Kidney tubule cell (primary cell): Measurements from ENCODE around the gene SLC10A7.
A peak's percentile ranks its signal among the peaks of the same experiment; 100 is the strongest.

Experiments used
- DNase-seq: peaks from one replicate; pipeline ENCODE4 v3.0.0-alpha.2; 2018; ENCODE audit warnings: low spot score

The SLC10A7 gene

GRCh38 chr4:146256328-146256727 lies 265.4 kb downstream of the SLC10A7 start:
- DNase-seq, result no peak

- peak; percentile 71 for DNase-seq
Measured at GRCh38 chr4:146255874-146256273, 265.9 kb downstream of the SLC10A7 start.

- DNase-seq, result no peak
Measured at GRCh38 chr4:146255463-146255862, 266.3 kb downstream of the SLC10A7 start.

- no peak for DNase-seq
Measured at GRCh38 chr4:146252969-146253611, 268.6 kb downstream of the SLC10A7 start.

GRCh38 chr4:146247356-146247755 lies 274.4 kb downstream of the SLC10A7 start:
- no peak for DNase-seq

GRCh38 chr4:146246381-146246780 lies 275.4 kb downstream of the SLC10A7 start:
- DNase-seq, result no peak

- DNase-seq, result no peak
Measured at GRCh38 chr4:146245850-146246249, 275.9 kb downstream of the SLC10A7 start.

GRCh38 chr4:146245246-146245645 lies 276.5 kb downstream of the SLC10A7 start:
- peak; percentile 66 for DNase-seq

- DNase-seq, result no peak
Measured at GRCh38 chr4:146244496-146244895, 277.2 kb downstream of the SLC10A7 start.

- no peak for DNase-seq
Measured at GRCh38 chr4:146243883-146244277, 277.9 kb downstream of the SLC10A7 start.

GRCh38 chr4:146243141-146243882 lies 278.4 kb downstream of the SLC10A7 start:
- peak; percentile 66 for DNase-seq

GRCh38 chr4:146238107-146238506 lies 283.6 kb downstream of the SLC10A7 start:
- no peak for DNase-seq

- DNase-seq, result no peak
Measured at GRCh38 chr4:146237092-146237491, 284.6 kb downstream of the SLC10A7 start.

- no peak for DNase-seq
Measured at GRCh38 chr4:146236216-146236615, 285.5 kb downstream of the SLC10A7 start.

GRCh38 chr4:146235654-146236177 lies 286.0 kb downstream of the SLC10A7 start:
- peak; percentile 11 for DNase-seq

- DNase-seq, result peak; percentile 54
Measured at GRCh38 chr4:146232131-146232722, 289.5 kb downstream of the SLC10A7 start.

GRCh38 chr4:146229406-146229805 lies 292.3 kb downstream of the SLC10A7 start:
- DNase-seq, result no peak

GRCh38 chr4:146224326-146224966 lies 297.3 kb downstream of the SLC10A7 start:
- no peak for DNase-seq

- DNase-seq, result peak; percentile 81
Measured at GRCh38 chr4:146222313-146222712, 299.4 kb downstream of the SLC10A7 start.

- no peak for DNase-seq
Measured at GRCh38 chr4:146214238-146214637, 307.5 kb downstream of the SLC10A7 start, which contains the start of gene REELD1. Gene REELD1, plus strand, starts transcription at chr4:146214538. Its CDS starts 2,415 bp downstream, at chr4:146216953.

GRCh38 chr4:146212781-146213180 lies 309.0 kb downstream of the SLC10A7 start:
- no peak for DNase-seq

GRCh38 chr4:146211440-146211839 lies 310.3 kb downstream of the SLC10A7 start:
- no peak for DNase-seq
